K562 (cell line): ENCODE results near the gene TLE3. TPM values are rescaled to one million over a fixed set of nuclear protein-coding genes. Genes with fewer than 3 reads are reported as not detected.

Experiments
- ATAC-seq: fragments of 200-7000 bp; cut with Tn5 transposase; 3 replicates; pipeline ENCODE4 v1.9.1; 2020; ENCODE audit warnings: moderate library complexity
- BruUV-seq: library from RNA; stranded (reverse); fragments of 400-500 nt; replicated peaks from 2 replicates; lab custom pipeline; 2021; lab: Mats Ljungman, UMichigan
- CTCF ChIA-PET: fragments of 300-600 bp; formaldehyde crosslinking; extraction: SDS; loops from one replicate; lab custom pipeline; 2021; ENCODE audit warnings: low intra/inter-chr PET ratio; lab: Yijun Ruan, JAX
- POLR2A ChIA-PET: fragments of 300-600, 350-650 bp; sonication (Branson Sonifier 250); formaldehyde crosslinking; extraction: SDS; loops from one replicate; lab custom pipeline; 2021; ENCODE audit warnings: antibody characterized with exemption, inconsistent platforms; lab: Yijun Ruan, JAX
- DNase-seq, 4 experiments: peaks; one replicate each; pipeline versions ENCODE4 v3.0.0 to v3.0.0-alpha.2; 2011 to 2018; ENCODE audit warnings: low spot score in 3 of 4, mixed read lengths in 3 of 4; ENCODE audit errors: extremely low read depth in 1 of 4
- FAIRE-seq: peaks from 2 replicates; lab custom pipeline; 2011; peaks lifted over from hg19 to GRCh38; lab: Jason Lieb, UNC
- H2AFZ ChIP-seq: 2 replicates; pipeline ENCODE4 v1.6.0; 2011; ENCODE audit warnings: low read depth, low read length, control low read depth, inconsistent platforms
- H3K27ac ChIP-seq: fragments of 200-600 bp; 3 replicates; pipeline ENCODE4 v1.8.0; 2011; ENCODE audit warnings: low read depth, mild to moderate bottlenecking, control low read depth, inconsistent platforms, low read length, moderate library complexity, mixed read lengths; ENCODE audit errors: extremely low read depth
- H3K27me3 ChIP-seq, 2 experiments: fragments of 300-600 bp in 1 of 2; 2 replicates in 1 of 2; 3 replicates in 1 of 2; pipeline versions ENCODE4 v1.6.0 to v1.8.0; 2011; ENCODE audit warnings: inconsistent platforms in 2 of 2, low read length in 2 of 2, mild to moderate bottlenecking in 1 of 2, mixed read lengths in 1 of 2, moderate library complexity in 1 of 2; ENCODE audit not compliant: control insufficient read depth in 2 of 2, insufficient read depth in 2 of 2
- H3K36me3 ChIP-seq: fragments of 300-600 bp; 3 replicates; pipeline ENCODE4 v1.8.0; 2011; ENCODE audit warnings: mild to moderate bottlenecking, low read length, inconsistent platforms; ENCODE audit not compliant: control insufficient read depth, insufficient read depth
- H3K4me1 ChIP-seq, 2 experiments: fragments of 200-600 bp in 1 of 2; replicated peaks in 1 of 2; 2 replicates in 1 of 2; 3 replicates in 1 of 2; pipeline versions ENCODE4 v1.5.1 to v1.8.0; 2011; ENCODE audit warnings: inconsistent platforms in 2 of 2, low read length in 2 of 2, mild to moderate bottlenecking in 1 of 2, mixed read lengths in 1 of 2, moderate library complexity in 1 of 2; ENCODE audit not compliant: control insufficient read depth in 2 of 2, insufficient read depth in 2 of 2
- H3K4me2 ChIP-seq: 2 replicates; pipeline ENCODE4 v1.6.1; 2011; ENCODE audit warnings: low read length, control low read depth, inconsistent platforms, mixed read lengths; ENCODE audit not compliant: insufficient read depth
- H3K4me3 ChIP-seq: fragments of 200-600 bp; sonication (generic), shearing (Covaris generic); 2 replicates; pipeline ENCODE4 v1.5.1; 2016; ENCODE audit warnings: control low read depth, inconsistent platforms
- H3K79me2 ChIP-seq: fragments of 200-600 bp; 3 replicates; pipeline ENCODE4 v1.8.0; 2011; ENCODE audit warnings: low read length, inconsistent platforms; ENCODE audit not compliant: control insufficient read depth, insufficient read depth
- H3K9ac ChIP-seq, 2 experiments: 2 replicates each; pipeline versions ENCODE4 v1.6.0 to v1.6.1; 2011; ENCODE audit warnings: low read depth in 2 of 2, low read length in 2 of 2, control low read depth in 1 of 2, inconsistent platforms in 1 of 2, mild to moderate bottlenecking in 1 of 2, mixed read lengths in 1 of 2; ENCODE audit not compliant: insufficient read depth in 1 of 2
- H3K9me1 ChIP-seq: one replicate; pipeline ENCODE4 v1.6.0; 2011; ENCODE audit warnings: inconsistent platforms, mild to moderate bottlenecking, low read length, moderate library complexity; ENCODE audit not compliant: control insufficient read depth, insufficient read depth
- H3K9me3 ChIP-seq: replicated peaks from 2 replicates; pipeline ENCODE4 v1.5.1; 2011; ENCODE audit warnings: low read depth, low read length, inconsistent platforms; ENCODE audit not compliant: control insufficient read depth, insufficient read depth
- H4K20me1 ChIP-seq: replicated peaks from 2 replicates; pipeline ENCODE4 v1.6.1; 2011; ENCODE audit warnings: low read length, inconsistent platforms, mixed read lengths; ENCODE audit not compliant: control insufficient read depth, insufficient read depth
- BRCA1 ChIP-seq, 2 experiments: fragments of 450-650 bp in 1 of 2; sonication (generic) in 1 of 2; formaldehyde crosslinking in 1 of 2; IDR thresholded peaks; 2 replicates each; pipeline versions ENCODE4 v1.5.0 to v1.6.1; 2017 to 2020; ENCODE audit warnings: mild to moderate bottlenecking in 1 of 2, missing genetic modification reagents in 1 of 2
- CCAR2 ChIP-seq: fragments of 200-400 bp; formaldehyde crosslinking; IDR thresholded peaks from 2 replicates; pipeline ENCODE4 v1.6.1; 2017; ENCODE audit warnings: mild to moderate bottlenecking, low read depth, low read length
- CHCHD3 ChIP-seq: fragments of 250-450 bp; sonication (Bioruptor Pico); IDR thresholded peaks from 2 replicates; pipeline ENCODE4 v2.1.2; 2022; ENCODE audit warnings: mild to moderate bottlenecking
- CSDE1 ChIP-seq, 2 experiments: fragments of 450-650 bp; IDR thresholded peaks; 2 replicates each; pipeline ENCODE4 v1.6.1; 2016; ENCODE audit warnings: mild to moderate bottlenecking in 1 of 2
- EHMT2 ChIP-seq: fragments of 450-650 bp; IDR thresholded peaks from 2 replicates; pipeline ENCODE4 v1.6.1; 2018; ENCODE audit warnings: antibody characterized with exemption
- EP400 ChIP-seq: fragments of 450-650 bp; IDR thresholded peaks from 2 replicates; pipeline ENCODE4 v1.6.1; 2017; ENCODE audit warnings: antibody characterized with exemption, mild to moderate bottlenecking, moderate library complexity
- EZH2 ChIP-seq: IDR thresholded peaks from 2 replicates; pipeline ENCODE4 v1.6.1; 2012; ENCODE audit warnings: low read depth, mild to moderate bottlenecking, inconsistent platforms, low read length, borderline replicate concordance
- NFIC ChIP-seq: fragments of 450-650 bp; IDR thresholded peaks from 2 replicates; pipeline ENCODE4 v1.6.1; 2017; ENCODE audit warnings: mild to moderate bottlenecking, inconsistent platforms
- TEAD1 ChIP-seq, 2 experiments: fragments of 450-650 bp in 1 of 2; sonication (generic) in 1 of 2; formaldehyde crosslinking; IDR thresholded peaks; 2 replicates each; pipeline versions ENCODE4 v1.4.0 to v1.8.0; 2020 to 2022; ENCODE audit warnings: mild to moderate bottlenecking in 2 of 2, missing genetic modification reagents in 1 of 2
- ZNF561 ChIP-seq: fragments of 450-650 bp; formaldehyde crosslinking; conservative IDR thresholded peaks from 2 replicates; pipeline ENCODE4 v1.4.0; 2020; ENCODE audit warnings: mild to moderate bottlenecking, moderate library complexity
- WGBS: fragments of 100-300 bp; shearing (Covaris generic); methylation state at CpG from one replicate; pipeline ENCODE4 v1.1.6; 2016; ENCODE audit warnings: low coverage, mixed read lengths; ENCODE audit not compliant: insufficient coverage; ENCODE audit errors: missing lambda C conversion rate; 5-methylcytosine and 5-hydroxymethylcytosine counted together
- in situ Hi-C: fragments of 300-500 bp; cut with MboI; formaldehyde crosslinking; loops from 4 replicates; pipeline ENCODE4 v1.15.0; 2018; ENCODE audit warnings: inconsistent platforms, mixed read lengths
- intact Hi-C: fragments of 100-400 bp; cut with micrococcal nuclease; formaldehyde crosslinking; loops from 2 replicates; pipeline ENCODE4 v1.14.2; 2022
- polyA plus RNA-seq, 8 experiments: library from polyadenylated mRNA; depleted of rRNA in 4 of 8; stranded (reverse) in 5 of 8; unstranded in 3 of 8; fragments of >200 nt; fragmentation: Nextera tagmentation in 2 of 8; fragmentation: Illumina TruSeq in 1 of 8; extraction: Ambion mirVana in 2 of 8; extraction: Trizol in 1 of 8; gene quantifications; 2 replicates each; pipeline versions ENCODE4 v1.2.1 to v1.2.3, GENCODE V29; 2011 to 2014; ENCODE audit warnings: inconsistent platforms in 1 of 8, missing spikeins in 1 of 8
- total RNA-seq, 7 experiments: library from RNA; depleted of rRNA in 6 of 7; stranded (reverse); fragments of >200 nt in 6 of 7; fragmentation: Illumina TruSeq in 2 of 7; extraction: Trizol in 2 of 7; gene quantifications; 2 replicates each; pipeline versions ENCODE4 v1.2.1 to v1.2.3, GENCODE V29; 2011 to 2021; ENCODE audit warnings: low replicate concordance in 1 of 7

TLE3 gene
- total and polyA plus RNA-seq, 9 of the 15 experiments (the other 6 are each of a cell fraction or from before 2014, with no cell fraction given), result 1.5 to 84.2 (median 14.1) TPM

GRCh38 chr15:70036585-70037291 is 61.0 kb downstream of the TLE3 start:
- H3K9me3 ChIP-seq, result no peaks in the 10 kb centered on the region
- 3% methylated on average over 5 of the region's 5 CpGs for WGBS
- no peaks in the 10 kb centered on the region for H3K36me3 ChIP-seq
- no peak overlapping the region for H2AFZ ChIP-seq
- H3K9ac ChIP-seq, result no peak overlapping the region
- no peak overlapping the region for H3K27ac ChIP-seq
- no peak overlapping the region for H3K4me2 ChIP-seq
- ChIA-PET CTCF (no interaction called here), POLR2A (interaction anchor here (0.7 kb wide), 1 partner anchor 28 kb away, joined by 3 read pairs; no protein-coding TSS in a partner anchor)
- in situ Hi-C loops, result no loop called here
- FAIRE-seq, result no peak
- H3K79me2 ChIP-seq, result no peaks in the 10 kb centered on the region
- no peaks in the 10 kb centered on the region for H4K20me1 ChIP-seq
- intact Hi-C loops, result no loop called here
- no peak overlapping the region for H3K4me3 ChIP-seq
- TF ChIP-seq CHCHD3 (no peak), NFIC (peak; percentile 50), EZH2 (no peak), BRCA1 (IDR thresholded peaks at IDR 0.05) (no peak), BRCA1 (CRISPR knock-in tag; IDR thresholded peaks at IDR 0.05) (no peak)
- BruUV-seq, result no TSS peak
- peaks cover 19 to 42% of the 10 kb centered on the region in 2 experiments; a peak in 4 of 5 replicates for H3K27me3 ChIP-seq
- no peaks in the 10 kb centered on the region for H3K9me1 ChIP-seq
- ATAC-seq, result no peak
- DNase-seq, result peak in 1 of 4 experiments; percentile 32
- peaks cover 0 to 7% of the 10 kb centered on the region in 2 experiments; a peak in 1 of 5 replicates for H3K4me1 ChIP-seq

- no peaks in the 10 kb centered on the region for H3K9me1 ChIP-seq
- no peaks in the 10 kb centered on the region for H3K9me3 ChIP-seq
- FAIRE-seq, result no peak
- peaks cover 0 to 7% of the 10 kb centered on the region in 2 experiments; a peak in 1 of 5 replicates for H3K4me1 ChIP-seq
- no peak overlapping the region for H3K9ac ChIP-seq
- in situ Hi-C loops (no loop called here), intact Hi-C loops (no loop called here)
- ATAC-seq, result no peak; the same call in 1 of the 3 replicates
- whole genome bisulfite sequencing, result 1% methylated on average over 5 of the region's 6 CpGs
- H3K79me2 ChIP-seq, result no peaks in the 10 kb centered on the region
- no peaks in the 10 kb centered on the region for H3K36me3 ChIP-seq
- CTCF ChIA-PET, result no interaction called here
- no peak overlapping the region for H3K4me2 ChIP-seq
- no peak overlapping the region for H3K27ac ChIP-seq
- no peak overlapping the region for H3K4me3 ChIP-seq
- TF ChIP-seq ZNF561 (CRISPR knock-in tag) (no peak), EP400 (no peak), EHMT2 (no peak), TEAD1 (CRISPR knock-in tag; IDR thresholded peaks at IDR 0.05) (no peak), CCAR2 (no peak), CSDE1 (IDR thresholded peaks at IDR 0.05) (no peak)
- TF ChIP-seq, all 486 proteins: peak for 0
- Histone ChIP-seq H3K27me3 (peaks cover 19 to 49% of the 10 kb centered on the region in 2 experiments; a peak in 4 of 5 replicates), H4K20me1 (peaks cover 7% of the 10 kb centered on the region; the same call in 1 of the 2 replicates), H2AFZ (no peak overlapping the region)
- POLR2A ChIA-PET, result interaction anchor here (1.1 kb wide), 1 partner anchor 23 kb away, joined by 3 read pairs; no protein-coding TSS in a partner anchor
- BruUV-seq, result no TSS peak
- no peak for DNase-seq
Observed at GRCh38 chr15:70035719-70036077, 62.0 kb downstream of the TLE3 start.
